GM08714 (cell line): ENCODE measurements around the gene PIGK.

Source experiments
- H3K4me3 ChIP-seq: fragments of 200-500 bp; sonication (Bioruptor generic); 2 replicates; pipeline ENCODE4 v1.5.1; 2014; ENCODE audit warnings: mild to moderate bottlenecking, low read length, inconsistent platforms
- ZNF274 ChIP-seq: IDR thresholded peaks from 2 replicates; pipeline ENCODE4 v1.6.1; 2012; ENCODE audit warnings: mild to moderate bottlenecking, low read depth, low read length

The PIGK gene

DNA sequence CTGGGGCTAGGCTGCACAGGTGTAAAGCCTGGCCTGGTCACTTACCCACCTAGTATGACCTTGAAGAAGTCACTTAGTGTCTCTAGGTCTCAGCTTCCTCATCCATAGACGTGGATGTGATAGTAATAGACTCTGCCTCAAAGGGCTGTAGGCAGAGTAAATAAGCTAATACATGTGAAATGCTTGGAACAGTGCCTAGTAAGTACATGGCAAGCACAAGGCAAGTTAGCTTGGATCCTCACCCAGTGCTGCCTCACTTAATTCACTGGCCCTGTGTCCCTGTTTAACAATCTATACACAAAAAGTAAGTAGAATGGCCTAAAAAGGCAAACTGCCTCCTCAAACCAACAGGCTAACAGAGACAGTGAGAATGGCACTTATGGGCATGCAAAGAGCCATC is 167.8 kb downstream of the PIGK start:
- TF ChIP-seq ZNF274 = no peak
- H3K4me3 ChIP-seq = no peak overlapping the region

DNA sequence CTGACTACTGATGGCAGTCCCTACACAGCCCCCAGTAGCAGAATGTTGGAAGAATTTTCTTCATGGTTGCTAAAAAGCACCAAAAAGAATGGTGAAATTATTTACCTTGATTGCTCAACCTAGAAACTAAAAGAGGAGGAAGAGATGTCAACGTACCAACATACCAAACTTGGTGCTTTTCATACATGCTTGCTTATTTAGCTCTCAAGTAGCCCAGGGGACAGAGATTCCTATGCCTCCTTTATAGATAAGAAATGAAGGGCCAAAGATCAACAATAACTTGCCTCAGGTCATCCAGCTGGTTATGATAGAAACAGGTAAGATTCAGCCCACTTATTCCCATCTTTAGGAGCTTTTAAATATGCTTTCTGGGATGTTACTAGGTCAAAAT is 170.6 kb downstream of the PIGK start:
- TF ChIP-seq ZNF274 = no peak
- no peak overlapping the region for H3K4me3 ChIP-seq

DNA sequence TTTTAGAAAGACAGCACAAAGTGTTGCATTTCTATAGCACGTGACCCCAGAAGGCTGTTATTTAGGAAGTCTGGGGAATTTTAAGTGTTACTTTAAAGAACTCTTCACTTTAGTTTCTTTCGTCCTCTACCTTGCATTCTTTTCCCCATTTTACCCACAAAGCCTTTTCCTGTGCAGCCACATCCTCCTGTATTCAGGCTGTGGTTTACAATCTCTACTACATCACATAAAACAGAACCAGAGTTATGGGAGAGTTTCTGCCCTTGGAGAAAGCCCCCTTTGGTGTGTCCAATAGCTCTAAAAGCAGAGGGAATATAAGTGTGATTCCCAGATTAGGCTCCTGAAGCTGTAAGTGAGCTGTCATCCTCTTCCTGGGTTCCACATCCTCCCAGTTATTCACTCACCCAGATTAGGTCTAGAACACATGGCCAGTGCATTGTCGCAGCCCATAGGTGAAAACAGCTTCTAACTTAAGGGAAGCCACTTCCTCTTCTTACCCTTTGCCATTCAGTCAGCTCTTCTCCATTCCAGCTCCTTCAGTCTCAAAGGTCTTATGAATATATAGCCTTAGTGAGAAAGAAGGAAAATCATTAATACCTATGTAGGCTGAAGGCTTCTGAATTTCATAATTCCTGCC is 171.1 kb downstream of the PIGK start:
- H3K4me3 ChIP-seq = no peak overlapping the region
- no peak for TF ChIP-seq ZNF274

- H3K4me3 ChIP-seq = no peak overlapping the region
- no peak for TF ChIP-seq ZNF274
These were observed 171.7 kb downstream of the PIGK start for GRCh38 chr1:77047575-77047974.

DNA sequence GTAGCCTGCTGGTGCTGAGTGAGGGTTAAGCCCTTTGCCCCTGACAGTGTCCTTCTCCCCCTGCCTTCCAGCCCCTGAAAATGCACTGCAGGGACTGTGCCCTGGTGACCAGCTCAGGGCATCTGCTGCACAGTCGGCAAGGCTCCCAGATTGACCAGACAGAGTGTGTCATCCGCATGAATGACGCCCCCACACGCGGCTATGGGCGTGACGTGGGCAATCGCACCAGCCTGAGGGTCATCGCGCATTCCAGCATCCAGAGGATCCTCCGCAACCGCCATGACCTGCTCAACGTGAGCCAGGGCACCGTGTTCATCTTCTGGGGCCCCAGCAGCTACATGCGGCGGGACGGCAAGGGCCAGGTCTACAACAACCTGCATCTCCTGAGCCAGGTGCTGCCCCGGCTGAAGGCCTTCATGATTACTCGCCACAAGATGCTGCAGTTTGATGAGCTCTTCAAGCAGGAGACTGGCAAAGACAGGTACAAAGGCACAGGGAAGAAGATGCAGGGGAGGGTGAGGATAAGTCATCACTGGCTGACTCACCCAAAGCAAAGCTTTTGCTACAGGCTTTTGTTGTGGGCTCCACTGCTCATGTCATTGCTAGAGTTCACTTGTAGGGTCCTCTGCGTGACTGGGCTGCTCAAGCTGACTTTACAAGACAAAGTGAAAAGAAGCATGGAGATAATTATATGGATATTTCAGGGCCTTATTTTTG is 174.9 kb downstream of the PIGK start:
- no peak for TF ChIP-seq ZNF274
- no peak overlapping the region for H3K4me3 ChIP-seq

GRCh38 chr1:77040826-77041225 is 178.4 kb downstream of the PIGK start:
- TF ChIP-seq ZNF274 = no peak
- no peak overlapping the region for H3K4me3 ChIP-seq

- TF ChIP-seq ZNF274 = no peak
- no peak overlapping the region for H3K4me3 ChIP-seq
These were observed 179.5 kb downstream of the PIGK start for GRCh38 chr1:77039739-77040138.

- no peak overlapping the region for H3K4me3 ChIP-seq
- no peak for TF ChIP-seq ZNF274
These were observed 180.1 kb downstream of the PIGK start for GRCh38 chr1:77039111-77039510.
